HG02759 (cell line): Measurements from ENCODE around the gene NET1.
"Not testable (repeated sequence)": the region's sequence is repeated elsewhere in the genome, so short reads cannot be mapped to it uniquely, and the experiment has no call there.

Source experiments
- ATAC-seq: cut with Tn5 transposase; IDR thresholded peaks from one replicate; pipeline ENCODE4 v1.9.1; 2021; ENCODE audit warnings: mild to moderate bottlenecking, moderate library complexity; ENCODE audit not compliant: unreplicated experiment

NET1 gene

GRCh38 chr10:5461914-5462840 lies 49.8 kb downstream of the NET1 start:
- ATAC-seq, result no peak

DNA sequence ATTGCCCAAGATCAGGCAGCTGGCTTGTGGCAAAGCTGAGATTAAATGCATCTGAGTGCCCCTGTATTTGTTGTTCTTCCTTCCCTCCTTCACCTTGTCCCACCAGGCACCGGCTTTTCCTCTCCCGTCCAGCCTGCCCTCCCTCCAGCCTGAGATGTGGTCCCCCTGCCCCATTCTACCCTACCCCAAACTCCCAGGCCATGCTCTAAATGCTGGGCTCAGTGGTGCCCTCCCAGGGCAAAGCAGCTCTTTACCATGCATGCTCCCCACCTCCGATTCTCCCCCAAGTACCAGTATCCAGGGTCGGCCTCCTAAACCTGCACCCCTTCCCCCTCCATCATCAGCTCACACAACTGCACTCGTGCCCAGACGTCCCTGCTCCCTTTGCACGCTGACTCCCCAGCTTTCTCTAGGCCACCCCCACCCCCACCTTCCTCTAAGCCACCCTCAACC lies 50.5 kb downstream of the NET1 start:
- ATAC-seq, result no peak

DNA sequence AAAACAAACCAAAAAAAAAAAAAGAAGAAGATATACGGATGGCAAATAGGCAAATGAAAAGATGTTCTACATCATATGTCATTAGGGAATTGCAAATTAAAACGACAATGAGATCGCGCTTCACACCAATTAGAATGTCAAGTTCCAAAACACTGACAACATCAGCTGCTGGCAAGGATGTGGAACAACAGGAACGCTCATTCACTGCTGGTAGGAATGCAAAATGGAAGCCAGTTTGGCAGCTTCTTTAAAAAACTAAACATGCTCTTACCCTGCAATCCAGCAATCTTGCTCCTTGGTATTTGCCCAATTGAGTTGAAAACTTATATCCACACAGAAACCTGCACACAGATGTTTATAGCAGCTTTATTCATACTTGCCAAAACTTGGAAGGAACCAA lies 52.2 kb downstream of the NET1 start:
- ATAC-seq, result no peak

DNA sequence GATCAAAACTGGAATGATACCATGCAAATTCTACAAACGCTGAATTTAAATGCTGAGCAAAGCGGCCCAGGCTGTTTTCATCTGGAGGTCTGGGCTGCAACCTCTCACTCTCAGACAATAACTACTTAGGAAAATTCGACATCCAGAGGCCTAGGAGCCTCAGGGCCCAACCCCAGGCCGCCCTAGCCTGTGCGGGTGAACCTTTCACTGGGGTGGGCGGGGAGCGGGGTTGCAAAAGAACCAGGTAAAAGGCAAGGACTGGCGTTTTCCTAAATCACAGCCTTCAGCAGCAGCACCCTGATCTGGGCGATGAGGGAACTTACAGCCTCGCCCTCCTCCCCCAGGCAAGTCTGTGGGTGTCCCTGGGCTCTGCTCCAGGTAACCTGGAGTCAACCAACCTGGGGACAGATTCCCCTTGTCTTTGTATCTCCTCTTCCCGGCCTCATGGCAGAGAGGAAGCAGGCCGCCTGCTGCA lies 53.7 kb downstream of the NET1 start:
- ATAC-seq, result no peak

- no peak for ATAC-seq
These were observed 54.3 kb downstream of the NET1 start for GRCh38 chr10:5466451-5467206.

DNA sequence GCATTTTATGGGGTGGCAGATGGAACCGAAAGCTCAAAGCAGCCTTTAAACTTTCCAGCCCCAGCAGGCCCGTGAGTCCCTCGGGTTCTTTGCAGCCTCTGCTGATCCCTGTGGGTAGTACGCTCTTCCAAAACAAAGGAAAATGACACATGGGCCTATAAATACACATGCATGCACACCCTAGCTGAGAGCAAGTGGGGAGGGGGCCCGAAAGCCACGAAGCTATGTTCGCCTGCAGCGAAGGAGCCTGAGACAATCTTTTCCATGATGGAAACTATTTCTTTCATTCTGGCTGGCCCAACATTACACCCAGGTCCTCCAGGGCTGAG lies 54.8 kb downstream of the NET1 start:
- no peak for ATAC-seq

- no peak for ATAC-seq
These were observed 55.4 kb downstream of the NET1 start for GRCh38 chr10:5467634-5468255.

DNA sequence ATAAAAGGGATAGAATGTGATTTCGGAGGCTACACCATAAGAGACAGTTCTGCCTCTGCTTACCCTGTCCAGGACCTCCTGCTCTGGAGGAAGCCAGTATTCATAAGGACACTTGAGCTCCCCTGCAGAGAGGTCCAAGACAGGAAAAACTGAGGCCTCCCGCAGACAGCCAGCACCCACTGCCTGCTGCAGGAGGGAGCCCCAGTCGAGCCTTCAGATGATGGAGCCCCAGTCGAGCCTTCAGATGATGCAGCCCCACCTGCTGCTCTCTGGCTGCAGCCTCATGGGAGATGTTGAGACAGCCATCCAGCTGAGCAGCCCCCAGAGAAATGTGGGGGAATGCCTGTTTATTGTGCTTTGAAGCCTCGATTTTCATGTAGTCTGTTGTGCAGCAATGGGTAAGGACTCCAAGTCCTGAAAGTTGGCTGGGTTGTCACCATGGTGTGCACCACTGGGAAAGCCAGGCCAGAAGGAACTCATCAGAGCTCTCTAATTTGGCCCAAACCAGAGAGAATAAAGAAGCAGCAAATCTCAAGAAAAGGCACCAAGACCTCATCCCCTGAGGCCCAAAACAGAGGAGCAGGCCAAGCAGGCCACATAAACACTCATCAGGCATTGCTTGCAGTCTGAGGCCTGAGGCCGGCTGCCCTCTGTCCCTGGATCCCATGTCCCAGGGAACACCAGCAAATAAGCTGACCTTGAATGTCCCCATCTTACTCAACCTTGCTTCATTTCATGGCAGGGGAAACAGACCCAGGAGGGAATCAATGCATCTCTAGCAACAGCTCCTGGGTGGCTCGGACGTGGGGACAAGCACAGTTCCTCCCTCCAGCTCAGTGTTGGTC lies 56.1 kb downstream of the NET1 start:
- no peak for ATAC-seq

DNA sequence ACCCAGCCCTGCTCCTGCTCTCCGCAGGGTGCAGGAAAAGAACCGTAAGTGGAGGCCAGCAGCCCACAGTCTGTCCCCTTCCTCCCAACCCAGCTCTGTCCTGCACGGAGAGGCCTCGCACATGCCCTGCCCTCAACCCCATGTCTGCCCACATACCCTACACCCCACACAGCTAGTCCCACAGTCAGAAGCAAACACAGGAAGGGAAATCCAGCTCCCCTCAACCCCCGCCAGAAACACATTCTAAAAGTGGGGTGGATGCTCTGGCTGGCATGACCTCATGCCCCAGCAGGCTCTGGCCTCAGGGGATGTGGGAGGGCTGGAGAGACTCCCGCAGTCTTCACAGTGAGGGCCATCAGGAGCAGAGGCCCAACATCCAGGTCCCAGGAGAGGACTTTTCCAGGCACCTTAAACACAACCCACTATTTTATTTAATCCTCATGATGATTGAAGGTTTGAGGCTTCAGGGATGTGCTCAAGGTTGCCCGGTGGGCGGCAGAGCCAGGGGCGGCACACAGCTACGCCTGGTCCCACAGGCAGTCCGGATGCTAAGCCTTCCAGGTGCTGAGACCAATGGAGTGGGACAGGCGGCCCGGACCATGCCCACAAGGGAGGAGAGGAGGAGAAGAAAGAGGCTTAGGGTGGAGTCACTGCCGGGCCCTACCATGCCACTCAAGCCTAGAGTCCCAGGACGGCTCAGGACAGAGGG lies 57.1 kb downstream of the NET1 start:
- ATAC-seq, result no peak

DNA sequence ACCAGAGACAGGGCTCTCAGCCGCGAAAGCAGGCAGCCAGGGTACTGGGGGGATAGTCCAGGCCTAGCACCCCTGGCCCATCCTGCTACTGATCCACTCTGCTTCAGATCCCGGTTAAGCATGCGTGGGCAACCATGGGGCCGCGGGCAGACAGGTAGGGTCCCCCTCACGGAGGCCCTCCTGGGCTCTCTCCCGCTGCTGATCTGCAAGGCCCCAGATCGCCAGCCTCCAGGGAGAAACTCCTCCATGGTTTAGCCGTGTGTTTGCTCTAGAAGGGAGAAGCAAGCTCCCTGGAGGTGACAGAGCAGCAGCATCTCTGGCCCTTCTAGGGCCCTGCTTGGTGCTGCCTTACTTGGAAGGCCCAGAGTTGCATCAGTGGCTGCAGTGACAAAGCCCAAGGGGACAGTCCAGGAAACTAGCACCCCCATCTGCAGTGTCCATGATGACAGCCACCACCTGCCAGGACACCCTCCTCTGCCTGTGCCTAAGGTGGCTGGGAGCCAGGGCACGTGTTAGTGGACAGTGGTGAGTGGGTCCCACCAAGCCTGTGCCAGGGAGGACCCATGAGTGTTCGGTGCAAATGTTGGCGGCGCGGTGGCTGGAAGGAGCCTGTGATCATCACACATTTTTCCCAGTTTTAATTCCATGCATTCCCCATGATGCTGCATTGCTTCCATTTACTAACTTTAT lies 57.9 kb downstream of the NET1 start:
- no peak for ATAC-seq

- ATAC-seq, result not testable (repeated sequence)
These were observed 62.3 kb downstream of the NET1 start for GRCh38 chr10:5474642-5475041.

GRCh38 chr10:5475088-5475487 lies 62.7 kb downstream of the NET1 start:
- ATAC-seq, result not testable (repeated sequence)

DNA sequence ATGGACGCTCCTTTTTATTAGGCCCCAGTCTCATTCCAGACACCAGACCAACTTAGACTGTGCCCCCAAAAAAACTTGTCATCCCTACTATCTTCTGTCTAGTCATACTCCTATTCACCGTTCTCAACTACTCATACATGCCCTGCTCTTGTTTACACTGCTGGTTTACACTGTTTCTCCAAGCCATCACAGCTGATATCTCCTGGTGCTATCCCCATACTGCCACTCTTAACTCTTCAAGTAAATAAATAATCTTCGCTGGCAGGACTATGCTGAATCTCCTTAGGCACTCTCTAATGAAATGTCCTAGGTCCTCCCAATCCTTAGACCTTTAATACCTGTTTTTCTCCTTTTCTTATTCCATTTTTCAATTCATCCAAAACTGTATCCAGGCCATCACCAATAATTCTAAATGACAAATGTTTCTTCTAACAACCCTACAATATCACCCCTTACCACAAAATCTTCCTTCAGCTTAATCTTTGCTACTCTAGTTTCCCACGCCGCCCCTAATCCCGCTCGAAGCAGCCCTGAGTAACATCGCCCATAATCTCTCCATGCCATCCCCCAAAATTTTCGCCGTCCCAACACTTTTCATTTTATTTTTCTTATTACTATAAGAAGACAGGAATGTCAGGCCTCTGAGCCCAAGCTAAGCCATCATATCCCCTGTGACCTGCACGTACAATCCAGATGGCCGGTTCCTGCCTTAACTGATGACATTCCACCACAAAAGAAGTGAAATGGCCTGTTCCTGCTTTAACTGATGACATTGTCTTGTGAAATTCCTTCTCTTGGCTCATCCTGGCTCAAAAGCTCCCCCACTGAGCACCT lies 63.8 kb downstream of the NET1 start:
- ATAC-seq, result not testable (repeated sequence)

GRCh38 chr10:5476918-5477525 lies 64.7 kb downstream of the NET1 start:
- ATAC-seq, result no peak

DNA sequence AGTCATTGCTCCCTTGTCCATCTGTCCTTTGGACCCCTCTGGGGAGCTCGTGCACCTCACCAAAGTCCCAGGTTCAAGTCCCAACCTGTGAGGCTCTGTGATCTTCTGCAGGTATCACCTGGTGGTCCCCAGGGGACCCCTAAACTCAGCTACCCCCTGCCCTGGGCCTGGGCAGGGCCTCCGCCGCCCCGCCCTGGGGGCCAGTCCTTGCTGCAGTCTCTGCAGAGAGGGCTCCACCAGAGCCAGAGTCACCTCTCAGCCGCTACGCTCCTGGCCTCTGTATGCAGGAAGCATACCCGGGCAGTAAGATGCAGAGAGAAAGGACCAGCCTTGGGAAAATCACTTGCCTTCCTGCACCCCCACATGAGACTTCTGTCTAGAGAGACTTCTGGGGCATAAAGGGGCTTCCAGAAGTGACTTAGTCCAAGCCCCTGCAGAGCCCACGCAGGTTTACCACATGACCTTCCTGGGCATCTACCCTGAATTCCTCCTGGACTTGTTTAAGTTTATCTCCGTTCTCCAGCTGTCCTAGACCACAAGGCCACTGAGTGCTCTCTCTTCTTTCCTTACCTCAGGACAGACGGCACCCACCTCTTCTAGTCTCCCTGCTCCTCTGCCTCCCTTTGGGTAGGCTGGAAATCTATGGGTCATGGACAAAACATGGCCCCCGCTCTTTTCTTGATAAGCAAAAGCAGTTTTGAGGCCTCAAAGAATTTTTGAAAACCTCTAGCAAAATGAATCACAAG lies 65.8 kb downstream of the NET1 start:
- no peak for ATAC-seq

GRCh38 chr10:5478694-5479305 lies 66.4 kb downstream of the NET1 start:
- no peak for ATAC-seq
